Measurements from ENCODE around the gene HOXB6.

Gene HOXB6

GRCh38 chr17:48590607-48591161 is 14.1 kb downstream of the HOXB6 start:
- no peak for TF ChIP-seq CTCF (conservative IDR thresholded peaks at IDR 0.05; ENCODE audit: low read depth, low read length)
- no peak overlapping the region for H3K4me3 ChIP-seq (ENCODE audit: low read depth, low read length)
- no peak for DNase-seq (ENCODE audit: low read depth)

- no peak for DNase-seq (ENCODE audit: low read depth)
- TF ChIP-seq CTCF (conservative IDR thresholded peaks at IDR 0.05; ENCODE audit: low read depth, low read length), result no peak
- no peak within 1 kb of the TSS for H3K4me3 ChIP-seq (ENCODE audit: low read depth, low read length)
Observed at GRCh38 chr17:48589831-48590606, 14.8 kb downstream of the HOXB6 start, which contains the start of gene HOXB3. Gene HOXB3 (minus strand): TSS chr17:48590241. CDS start chr17:48552474, 37,767 bp downstream.

- H3K4me3 ChIP-seq (ENCODE audit: low read depth, low read length), result no peak overlapping the region
- no peak for DNase-seq (ENCODE audit: low read depth)
- no peak for TF ChIP-seq CTCF (conservative IDR thresholded peaks at IDR 0.05; ENCODE audit: low read depth, low read length)
Observed at GRCh38 chr17:48589060-48589830, 15.5 kb downstream of the HOXB6 start.

GRCh38 chr17:48588528-48588927 is 16.3 kb downstream of the HOXB6 start:
- no peak for DNase-seq (ENCODE audit: low read depth)
- no peak for TF ChIP-seq CTCF (conservative IDR thresholded peaks at IDR 0.05; ENCODE audit: low read depth, low read length)
- H3K4me3 ChIP-seq (ENCODE audit: low read depth, low read length), result no peak overlapping the region

- no peak for TF ChIP-seq CTCF (conservative IDR thresholded peaks at IDR 0.05; ENCODE audit: low read depth, low read length)
- no peak overlapping the region for H3K4me3 ChIP-seq (ENCODE audit: low read depth, low read length)
- DNase-seq (ENCODE audit: low read depth), result no peak
Observed at GRCh38 chr17:48588074-48588415, 16.7 kb downstream of the HOXB6 start.

- TF ChIP-seq CTCF (conservative IDR thresholded peaks at IDR 0.05; ENCODE audit: low read depth, low read length), result no peak
- no peak overlapping the region for H3K4me3 ChIP-seq (ENCODE audit: low read depth, low read length)
- no peak for DNase-seq (ENCODE audit: low read depth)
Observed at GRCh38 chr17:48587276-48588073, 17.3 kb downstream of the HOXB6 start.

Measured in choroid plexus epithelial cell (primary cell).